HG02970 (cell line): ENCODE data around the gene SH3BP4.
"Not testable (repeated sequence)": the region's sequence is repeated elsewhere in the genome, so short reads cannot be mapped to it uniquely, and the experiment has no call there.

ENCODE experiments used
- ATAC-seq: cut with Tn5 transposase; IDR thresholded peaks from one replicate; pipeline ENCODE4 v1.9.1; 2021; ENCODE audit warnings: mild to moderate bottlenecking, moderate library complexity, moderate number of reproducible peaks; ENCODE audit not compliant: unreplicated experiment, low FRiP score

SH3BP4 gene

GRCh38 chr2:235049069-235049468 is 97.3 kb downstream of the SH3BP4 start:
- no peak for ATAC-seq

- no peak for ATAC-seq
These were observed 97.9 kb downstream of the SH3BP4 start for GRCh38 chr2:235049719-235050118.

GRCh38 chr2:235050980-235051351 is 99.1 kb downstream of the SH3BP4 start:
- no peak for ATAC-seq

- ATAC-seq, result no peak
These were observed 99.8 kb downstream of the SH3BP4 start for GRCh38 chr2:235051436-235052260.

- no peak for ATAC-seq
These were observed 100.9 kb downstream of the SH3BP4 start for GRCh38 chr2:235052514-235053354.

GRCh38 chr2:235053651-235054050 is 101.8 kb downstream of the SH3BP4 start:
- no peak for ATAC-seq

GRCh38 chr2:235054475-235054874 is 102.7 kb downstream of the SH3BP4 start:
- no peak for ATAC-seq

- no peak for ATAC-seq
These were observed 103.1 kb downstream of the SH3BP4 start for GRCh38 chr2:235054919-235055318.

- no peak for ATAC-seq
These were observed 104.2 kb downstream of the SH3BP4 start for GRCh38 chr2:235055891-235056516.

- ATAC-seq, result no peak
These were observed 105.0 kb downstream of the SH3BP4 start for GRCh38 chr2:235056768-235057167.

GRCh38 chr2:235057616-235058015 is 105.8 kb downstream of the SH3BP4 start:
- ATAC-seq, result not testable (repeated sequence)

GRCh38 chr2:235059161-235059560 is 107.3 kb downstream of the SH3BP4 start:
- no peak for ATAC-seq

- no peak for ATAC-seq
These were observed 109.8 kb downstream of the SH3BP4 start for GRCh38 chr2:235061656-235062055.

- ATAC-seq, result no peak
These were observed 111.7 kb downstream of the SH3BP4 start for GRCh38 chr2:235063471-235063961.

GRCh38 chr2:235064976-235065375 is 113.2 kb downstream of the SH3BP4 start:
- ATAC-seq, result no peak

- no peak for ATAC-seq
These were observed 114.7 kb downstream of the SH3BP4 start for GRCh38 chr2:235066490-235066889.

GRCh38 chr2:235066895-235067294 is 115.1 kb downstream of the SH3BP4 start:
- ATAC-seq, result no peak

GRCh38 chr2:235068701-235069100 is 116.9 kb downstream of the SH3BP4 start:
- no peak for ATAC-seq

- no peak for ATAC-seq
These were observed 118.4 kb downstream of the SH3BP4 start for GRCh38 chr2:235070063-235070706.

GRCh38 chr2:235073868-235074413 is 122.1 kb downstream of the SH3BP4 start:
- no peak for ATAC-seq
